HG03460 (cell line): ENCODE measurements around the gene TGM5.
A peak's percentile ranks its signal among the peaks of the same experiment; 100 is the strongest.
"Not testable (repeated sequence)": the region's sequence is repeated elsewhere in the genome, so short reads cannot be mapped to it uniquely, and the experiment has no call there.

Experiments
- ATAC-seq: cut with Tn5 transposase; IDR thresholded peaks from one replicate; pipeline ENCODE4 v1.9.1; 2021; ENCODE audit not compliant: unreplicated experiment

The TGM5 gene

GRCh38 chr15:43249699-43250203 lies 17.0 kb downstream of the TGM5 start:
- peak; percentile 51 for ATAC-seq

DNA sequence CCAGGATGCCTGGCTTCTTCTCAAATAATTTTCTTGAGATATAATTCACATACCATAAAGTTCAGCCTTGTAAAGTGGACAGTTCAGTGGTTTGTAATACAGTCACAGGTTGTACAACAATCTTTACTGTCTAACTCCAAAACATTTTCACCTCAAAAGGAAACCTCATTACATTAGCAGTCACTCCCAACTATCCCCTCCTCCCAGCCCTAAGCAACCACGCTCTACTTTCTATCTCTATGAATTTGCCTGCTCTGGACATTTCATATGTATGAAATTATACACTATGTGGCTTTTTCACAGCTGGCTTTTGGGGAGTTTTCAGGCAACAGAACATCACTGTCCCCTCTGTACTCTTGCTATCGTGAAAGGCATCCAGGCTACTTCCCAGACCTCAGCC lies 17.5 kb downstream of the TGM5 start:
- peak; percentile 12 for ATAC-seq

GRCh38 chr15:43246261-43246774 lies 20.4 kb downstream of the TGM5 start:
- no peak for ATAC-seq

- ATAC-seq = no peak
Observed at GRCh38 chr15:43244092-43244491, 22.6 kb downstream of the TGM5 start.

GRCh38 chr15:43243020-43243645 lies 23.6 kb downstream of the TGM5 start:
- no peak for ATAC-seq

- no peak for ATAC-seq
Observed at GRCh38 chr15:43242616-43243015, 24.1 kb downstream of the TGM5 start.

GRCh38 chr15:43241100-43241499 lies 25.6 kb downstream of the TGM5 start:
- no peak for ATAC-seq

GRCh38 chr15:43239732-43240491 lies 26.8 kb downstream of the TGM5 start:
- ATAC-seq = no peak

DNA sequence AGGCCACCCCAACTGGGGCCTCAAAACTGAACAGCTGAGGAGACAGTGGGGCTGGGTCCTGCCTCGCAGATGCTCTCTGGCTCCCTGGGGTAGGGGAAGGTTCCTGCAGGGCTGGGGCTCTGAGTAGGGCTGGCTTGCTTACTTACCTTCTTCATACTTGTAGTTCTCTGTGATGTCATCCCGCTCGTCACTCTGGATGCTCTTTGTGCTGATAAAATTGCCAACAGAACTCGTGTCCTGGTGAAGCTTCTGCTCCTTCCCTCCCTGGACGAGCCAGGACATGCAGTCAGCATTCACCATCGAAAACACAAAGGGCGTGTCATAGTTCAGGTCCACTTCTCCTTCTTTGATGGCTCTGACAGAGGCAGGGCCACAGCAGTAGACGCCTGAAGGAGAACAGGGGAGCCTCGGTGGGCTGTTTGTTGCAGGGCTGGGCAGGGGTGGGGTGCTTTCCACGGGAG lies 28.0 kb downstream of the TGM5 start:
- no peak for ATAC-seq

DNA sequence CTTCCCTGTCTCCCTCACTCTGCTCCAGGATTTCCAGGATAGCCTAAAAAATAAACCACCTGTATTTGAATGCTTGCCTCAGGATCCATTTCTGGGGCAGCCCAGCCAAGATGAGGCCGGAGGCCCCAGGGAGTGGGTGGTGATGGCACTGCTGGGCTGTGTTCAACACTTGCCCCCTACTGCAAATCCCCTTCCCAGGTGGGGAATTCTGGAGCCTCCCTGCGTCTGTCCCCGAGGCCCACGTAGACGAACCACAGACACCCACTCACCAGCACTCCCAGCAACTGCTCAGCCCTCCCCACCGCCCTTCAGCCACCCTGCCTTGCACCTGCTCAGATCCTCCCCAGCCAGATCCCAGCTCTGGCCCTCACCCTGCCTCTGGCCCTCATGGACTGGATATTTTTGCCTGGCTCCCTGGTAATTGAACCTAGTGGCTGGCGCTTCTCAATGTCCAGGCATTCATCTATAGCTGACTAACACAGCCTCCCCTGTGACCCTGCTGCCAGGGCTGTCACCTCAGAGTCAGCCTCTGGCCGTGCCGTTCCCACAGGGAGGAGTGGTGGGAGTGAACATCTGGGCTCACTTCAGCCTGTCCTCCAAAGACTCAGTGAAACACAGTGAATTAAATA lies 28.8 kb downstream of the TGM5 start:
- ATAC-seq = no peak

DNA sequence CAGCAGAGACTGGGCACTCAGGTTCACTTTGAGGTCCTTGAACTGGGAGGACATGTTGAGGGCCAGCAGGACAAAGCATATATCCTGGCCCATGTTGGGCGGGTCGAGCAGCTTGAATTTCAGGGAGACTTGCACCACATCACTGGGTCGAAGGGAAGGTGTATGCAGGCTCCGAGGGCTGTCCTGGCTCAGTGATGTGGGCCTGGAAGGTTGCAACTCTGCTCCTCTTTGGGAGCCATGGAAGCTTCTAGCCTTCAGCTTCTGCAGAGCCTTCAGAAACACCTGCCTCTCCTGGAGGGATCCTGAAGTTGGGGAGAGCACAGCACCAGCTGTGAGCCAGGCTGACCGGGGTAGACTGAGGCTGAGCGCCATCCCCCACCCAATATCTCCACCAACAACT lies 31.2 kb downstream of the TGM5 start:
- no peak for ATAC-seq

DNA sequence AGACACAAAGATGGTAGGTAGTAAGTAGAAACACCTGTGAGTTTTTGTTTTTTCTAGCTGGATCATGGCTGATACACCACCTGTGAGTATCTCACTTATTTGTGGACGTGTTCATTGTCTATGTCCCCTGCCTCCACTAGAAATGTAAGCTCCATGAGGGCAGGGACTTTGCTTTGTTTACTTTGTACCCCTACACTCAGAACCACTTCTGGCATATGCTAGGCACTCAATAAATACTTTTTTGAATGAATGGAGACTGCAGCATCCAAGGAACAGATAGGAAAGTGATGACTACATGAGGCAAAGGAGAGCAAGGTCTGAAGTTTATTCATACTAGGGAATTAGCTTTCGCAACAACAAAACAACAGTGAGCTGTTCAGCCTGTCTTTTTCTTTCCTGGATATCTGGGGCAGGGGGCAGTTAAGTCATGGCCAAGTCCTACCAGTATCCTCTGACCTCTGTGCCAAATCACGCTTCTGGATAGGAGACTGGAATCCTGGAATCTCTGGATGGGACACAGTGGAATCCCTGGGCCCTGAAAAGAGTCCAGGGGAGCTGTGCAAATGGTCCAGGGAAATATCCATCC lies 34.3 kb downstream of the TGM5 start:
- no peak for ATAC-seq

- no peak for ATAC-seq
Observed at GRCh38 chr15:43230640-43231115, 36.0 kb downstream of the TGM5 start.

DNA sequence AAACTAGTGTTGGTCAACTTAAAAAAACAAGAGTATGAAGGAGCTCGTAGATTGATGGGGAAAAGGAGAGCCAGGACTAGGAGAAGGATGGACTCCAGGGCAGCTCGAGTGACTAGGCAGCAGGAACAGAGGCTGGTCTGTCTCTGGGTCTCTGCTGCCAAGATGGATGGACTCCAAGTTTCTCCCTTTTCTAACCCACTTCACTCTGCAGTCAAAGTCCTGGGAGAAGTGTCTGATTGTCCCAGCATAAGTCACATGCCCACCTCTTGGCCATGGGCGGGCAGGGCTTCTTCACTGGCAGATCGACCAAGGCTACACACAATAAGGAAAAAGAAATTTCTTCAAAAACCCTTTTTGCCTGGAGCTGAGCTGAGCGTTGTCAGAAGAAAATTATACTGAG lies 36.8 kb downstream of the TGM5 start:
- no peak for ATAC-seq

GRCh38 chr15:43226436-43227305 lies 40.1 kb downstream of the TGM5 start:
- no peak for ATAC-seq

DNA sequence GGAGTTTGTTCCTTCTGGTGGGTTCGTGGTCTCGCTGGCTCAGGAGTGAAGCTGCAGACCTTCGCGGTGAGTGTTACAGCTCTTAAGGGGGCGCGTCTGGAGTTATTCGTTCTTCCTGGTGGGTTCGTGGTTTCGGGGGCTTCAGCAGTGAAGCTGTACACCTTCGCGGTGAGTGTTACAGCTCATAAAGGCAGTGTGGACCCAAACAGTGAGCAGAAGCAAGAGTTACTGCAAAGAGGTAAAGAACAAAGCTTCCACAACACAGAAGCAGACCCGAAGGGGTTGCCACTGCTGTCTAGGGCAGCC lies 40.8 kb downstream of the TGM5 start:
- not testable (repeated sequence) for ATAC-seq

DNA sequence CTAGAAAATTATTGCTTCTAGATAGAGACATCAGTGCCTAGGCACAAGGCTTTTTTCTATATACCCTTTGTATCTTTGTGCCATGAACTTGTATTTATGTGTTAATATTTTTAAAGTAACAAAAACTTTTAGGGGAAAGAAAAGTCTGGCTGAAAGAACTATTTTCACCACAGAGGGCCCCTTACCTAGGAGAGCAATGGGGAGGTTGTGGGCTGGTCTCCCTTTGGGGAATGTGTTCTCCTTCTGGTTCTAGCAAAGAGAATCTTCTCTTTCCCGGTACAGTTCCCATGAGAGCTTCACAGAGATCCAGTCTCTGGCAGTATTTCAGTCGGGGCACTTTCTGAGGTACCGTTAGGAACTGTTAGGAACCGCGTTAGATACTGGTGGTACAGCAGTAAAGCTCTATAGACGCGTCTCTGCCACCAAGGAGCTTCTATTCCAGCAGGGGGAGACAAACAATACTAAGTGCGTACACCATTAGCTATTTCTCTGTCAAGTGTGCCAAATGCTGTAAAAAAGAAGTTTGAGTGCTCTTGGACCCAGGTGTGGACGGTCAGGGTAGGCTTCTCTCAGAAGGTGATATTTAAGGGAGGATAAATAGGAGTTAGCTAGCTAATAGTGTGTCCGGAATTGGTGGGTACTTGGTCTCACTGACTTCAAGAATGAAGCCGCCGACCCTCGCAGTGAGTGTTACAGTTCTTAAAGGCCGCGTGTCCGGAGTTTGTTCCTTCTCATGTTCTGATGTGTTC lies 41.4 kb downstream of the TGM5 start:
- no peak for ATAC-seq

DNA sequence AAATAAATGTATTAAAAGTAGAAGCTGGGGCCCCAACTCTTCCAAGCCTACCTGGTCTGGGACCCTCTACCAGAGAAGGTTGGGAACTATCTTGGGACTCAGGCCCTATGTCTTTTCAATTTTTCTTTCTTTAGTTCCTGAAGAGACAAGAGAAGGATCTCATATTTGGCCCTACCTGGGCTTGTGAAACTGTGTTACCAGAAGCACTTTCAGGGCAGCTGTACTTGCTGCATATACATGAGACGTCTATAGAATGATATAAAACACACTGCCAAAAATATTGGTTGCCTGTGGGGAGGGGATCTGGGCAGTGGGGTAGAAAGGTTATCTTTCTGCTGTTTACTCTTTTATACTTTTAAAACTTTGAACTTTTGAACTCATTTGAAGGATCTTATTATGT lies 45.3 kb downstream of the TGM5 start:
- ATAC-seq = no peak

GRCh38 chr15:43220991-43221403 lies 45.7 kb downstream of the TGM5 start, which contains the start of gene EPB42:
TSS of gene EPB42 (minus strand) at chr15:43221018. CDS start at chr15:43220825, 193 bp downstream.
- no peak for ATAC-seq
